ENCODE data around the gene CFAP74. TPM values are rescaled to one million over a fixed set of nuclear protein-coding genes. Genes with fewer than 3 reads are reported as not detected.

Gene CFAP74
- polyA plus RNA-seq, 1 donor from 2014 or later, result 0.22 TPM

DNA sequence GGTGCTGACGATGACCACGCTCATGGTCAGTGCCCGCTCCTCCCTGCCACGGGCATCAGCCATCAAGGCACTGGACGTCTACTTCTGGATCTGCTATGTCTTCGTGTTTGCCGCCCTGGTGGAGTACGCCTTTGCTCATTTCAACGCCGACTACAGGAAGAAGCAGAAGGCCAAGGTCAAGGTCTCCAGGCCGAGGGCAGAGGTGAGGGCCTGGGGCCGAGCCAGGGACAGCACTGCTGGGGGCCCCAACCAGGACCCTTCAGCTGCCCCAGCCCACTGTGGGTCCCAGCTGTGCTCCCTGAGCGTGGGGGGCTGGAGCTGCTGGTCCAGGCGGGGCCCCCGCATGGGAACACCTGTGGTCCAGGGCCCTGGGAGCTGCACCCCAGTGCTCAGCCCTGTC lies 26.0 kb upstream of the CFAP74 start:
- Histone ChIP-seq H3K4me2 (ENCODE audit: low read length) (no peak overlapping the region), H3K27me3 (ENCODE audit: insufficient read depth, low read depth, low read length) (no peaks in the 10 kb centered on the region), H3K36me3 (ENCODE audit: insufficient read depth, low read length) (no peaks in the 10 kb centered on the region), H3K9me3 (ENCODE audit: low read length) (no peaks in the 10 kb centered on the region), H2AFZ (ENCODE audit: low read depth, low read length) (no peak overlapping the region), H3F3A (ENCODE audit: insufficient read depth, low read length, poor library complexity, severe bottlenecking) (no peaks in the 10 kb centered on the region), H3K79me2 (replicated peaks; ENCODE audit: insufficient read depth, low read length) (no peaks in the 10 kb centered on the region), H3K9me2 (ENCODE audit: insufficient read depth, low read length) (no peaks in the 10 kb centered on the region), H4K20me1 (ENCODE audit: insufficient read depth) (no peaks in the 10 kb centered on the region), H3K9ac (ENCODE audit: low read length) (no peak overlapping the region), H3K27ac (ENCODE audit: low read length) (no peak overlapping the region), H3K4me3 (ENCODE audit: low read length) (no peak overlapping the region)
- no peak for TF ChIP-seq EP300 (conservative IDR thresholded peaks at IDR 0.05; ENCODE audit: poor library complexity, severe bottlenecking)
- no peak for TF ChIP-seq MXI1 (conservative IDR thresholded peaks at IDR 0.05; ENCODE audit: poor library complexity, severe bottlenecking)
- TF ChIP-seq, protein P1, sequence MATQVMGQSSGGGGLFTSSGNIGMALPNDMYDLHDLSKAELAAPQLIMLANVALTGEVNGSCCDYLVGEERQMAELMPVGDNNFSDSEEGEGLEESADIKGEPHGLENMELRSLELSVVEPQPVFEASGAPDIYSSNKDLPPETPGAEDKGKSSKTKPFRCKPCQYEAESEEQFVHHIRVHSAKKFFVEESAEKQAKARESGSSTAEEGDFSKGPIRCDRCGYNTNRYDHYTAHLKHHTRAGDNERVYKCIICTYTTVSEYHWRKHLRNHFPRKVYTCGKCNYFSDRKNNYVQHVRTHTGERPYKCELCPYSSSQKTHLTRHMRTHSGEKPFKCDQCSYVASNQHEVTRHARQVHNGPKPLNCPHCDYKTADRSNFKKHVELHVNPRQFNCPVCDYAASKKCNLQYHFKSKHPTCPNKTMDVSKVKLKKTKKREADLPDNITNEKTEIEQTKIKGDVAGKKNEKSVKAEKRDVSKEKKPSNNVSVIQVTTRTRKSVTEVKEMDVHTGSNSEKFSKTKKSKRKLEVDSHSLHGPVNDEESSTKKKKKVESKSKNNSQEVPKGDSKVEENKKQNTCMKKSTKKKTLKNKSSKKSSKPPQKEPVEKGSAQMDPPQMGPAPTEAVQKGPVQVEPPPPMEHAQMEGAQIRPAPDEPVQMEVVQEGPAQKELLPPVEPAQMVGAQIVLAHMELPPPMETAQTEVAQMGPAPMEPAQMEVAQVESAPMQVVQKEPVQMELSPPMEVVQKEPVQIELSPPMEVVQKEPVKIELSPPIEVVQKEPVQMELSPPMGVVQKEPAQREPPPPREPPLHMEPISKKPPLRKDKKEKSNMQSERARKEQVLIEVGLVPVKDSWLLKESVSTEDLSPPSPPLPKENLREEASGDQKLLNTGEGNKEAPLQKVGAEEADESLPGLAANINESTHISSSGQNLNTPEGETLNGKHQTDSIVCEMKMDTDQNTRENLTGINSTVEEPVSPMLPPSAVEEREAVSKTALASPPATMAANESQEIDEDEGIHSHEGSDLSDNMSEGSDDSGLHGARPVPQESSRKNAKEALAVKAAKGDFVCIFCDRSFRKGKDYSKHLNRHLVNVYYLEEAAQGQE (IDR thresholded peaks at IDR 0.05; ENCODE audit: borderline replicate concordance), result no peak
- TF ChIP-seq, protein P2, sequence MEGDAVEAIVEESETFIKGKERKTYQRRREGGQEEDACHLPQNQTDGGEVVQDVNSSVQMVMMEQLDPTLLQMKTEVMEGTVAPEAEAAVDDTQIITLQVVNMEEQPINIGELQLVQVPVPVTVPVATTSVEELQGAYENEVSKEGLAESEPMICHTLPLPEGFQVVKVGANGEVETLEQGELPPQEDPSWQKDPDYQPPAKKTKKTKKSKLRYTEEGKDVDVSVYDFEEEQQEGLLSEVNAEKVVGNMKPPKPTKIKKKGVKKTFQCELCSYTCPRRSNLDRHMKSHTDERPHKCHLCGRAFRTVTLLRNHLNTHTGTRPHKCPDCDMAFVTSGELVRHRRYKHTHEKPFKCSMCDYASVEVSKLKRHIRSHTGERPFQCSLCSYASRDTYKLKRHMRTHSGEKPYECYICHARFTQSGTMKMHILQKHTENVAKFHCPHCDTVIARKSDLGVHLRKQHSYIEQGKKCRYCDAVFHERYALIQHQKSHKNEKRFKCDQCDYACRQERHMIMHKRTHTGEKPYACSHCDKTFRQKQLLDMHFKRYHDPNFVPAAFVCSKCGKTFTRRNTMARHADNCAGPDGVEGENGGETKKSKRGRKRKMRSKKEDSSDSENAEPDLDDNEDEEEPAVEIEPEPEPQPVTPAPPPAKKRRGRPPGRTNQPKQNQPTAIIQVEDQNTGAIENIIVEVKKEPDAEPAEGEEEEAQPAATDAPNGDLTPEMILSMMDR (IDR thresholded peaks at IDR 0.05; ENCODE audit: poor library complexity, severe bottlenecking), result no peak
- no peak for TF ChIP-seq SMC3 (conservative IDR thresholded peaks at IDR 0.05; ENCODE audit: poor library complexity)
- no peak for TF ChIP-seq TAF1 (IDR thresholded peaks at IDR 0.05; ENCODE audit: low read depth)
- no peak for TF ChIP-seq POLR2AphosphoS5 (IDR thresholded peaks at IDR 0.05)
- no peak for TF ChIP-seq EZH2 (IDR thresholded peaks at IDR 0.05; ENCODE audit: borderline replicate concordance, insufficient read depth, low read length, poor library complexity, severe bottlenecking)
- no peak for TF ChIP-seq RAD21 (conservative IDR thresholded peaks at IDR 0.05)

DNA sequence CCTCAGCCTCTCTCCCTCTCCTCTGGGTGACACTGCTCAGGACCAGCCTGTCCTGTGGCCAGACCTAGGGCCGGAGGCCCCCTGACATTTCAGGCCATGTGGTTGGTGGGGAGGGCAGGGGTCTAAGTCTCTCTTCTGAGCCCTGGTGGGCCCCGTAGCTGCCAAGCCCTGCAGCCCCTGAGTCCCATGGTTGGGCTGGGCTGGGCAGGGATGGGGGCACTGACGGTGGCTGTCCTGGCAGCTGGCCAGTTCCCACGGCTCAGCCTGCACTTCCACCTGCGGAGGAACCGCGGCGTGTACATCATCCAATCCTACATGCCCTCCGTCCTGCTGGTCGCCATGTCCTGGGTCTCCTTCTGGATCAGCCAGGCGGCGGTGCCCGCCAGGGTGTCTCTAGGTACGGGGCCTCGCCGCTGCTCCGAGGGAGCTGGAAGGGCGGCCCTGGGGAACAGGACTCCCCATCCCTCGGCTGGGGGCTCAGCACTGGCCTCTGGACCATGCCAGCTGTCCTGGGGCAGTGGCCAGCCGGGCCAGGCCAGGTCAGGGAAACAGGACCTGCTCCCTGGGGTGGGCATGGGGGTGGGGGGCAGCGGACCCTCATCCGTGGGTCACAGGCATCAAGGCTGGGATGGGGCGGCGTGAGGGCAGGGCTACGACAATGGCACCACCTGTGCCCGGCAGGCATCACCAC lies 25.4 kb upstream of the CFAP74 start:
- no peaks in the 10 kb centered on the region for H3F3A ChIP-seq (ENCODE audit: insufficient read depth, low read length, poor library complexity, severe bottlenecking)
- no peak overlapping the region for H3K27ac ChIP-seq (ENCODE audit: low read length)
- H3K9ac ChIP-seq (ENCODE audit: low read length), result no peak overlapping the region
- no peaks in the 10 kb centered on the region for H4K20me1 ChIP-seq (ENCODE audit: insufficient read depth)
- H2AFZ ChIP-seq (ENCODE audit: low read depth, low read length), result no peak overlapping the region
- no peaks in the 10 kb centered on the region for H3K79me2 ChIP-seq (replicated peaks; ENCODE audit: insufficient read depth, low read length)
- no peaks in the 10 kb centered on the region for H3K27me3 ChIP-seq (ENCODE audit: insufficient read depth, low read depth, low read length)
- no peaks in the 10 kb centered on the region for H3K36me3 ChIP-seq (ENCODE audit: insufficient read depth, low read length)
- H3K9me2 ChIP-seq (ENCODE audit: insufficient read depth, low read length), result no peaks in the 10 kb centered on the region
- H3K9me3 ChIP-seq (ENCODE audit: low read length), result no peaks in the 10 kb centered on the region
- TF ChIP-seq, protein P1 (IDR thresholded peaks at IDR 0.05; ENCODE audit: borderline replicate concordance), result no peak
- no peak overlapping the region for H3K4me3 ChIP-seq (ENCODE audit: low read length)
- no peak overlapping the region for H3K4me2 ChIP-seq (ENCODE audit: low read length)

Measured in neural cell (in vitro differentiated cells).